ENCODE data around the gene CDK14. TPM values are rescaled to one million over a fixed set of nuclear protein-coding genes. Genes with fewer than 3 reads are reported as not detected.

CDK14 gene
- total and polyA plus RNA-seq, 4 donors = 4.2 to 12.4 (median 7.4) TPM

DNA sequence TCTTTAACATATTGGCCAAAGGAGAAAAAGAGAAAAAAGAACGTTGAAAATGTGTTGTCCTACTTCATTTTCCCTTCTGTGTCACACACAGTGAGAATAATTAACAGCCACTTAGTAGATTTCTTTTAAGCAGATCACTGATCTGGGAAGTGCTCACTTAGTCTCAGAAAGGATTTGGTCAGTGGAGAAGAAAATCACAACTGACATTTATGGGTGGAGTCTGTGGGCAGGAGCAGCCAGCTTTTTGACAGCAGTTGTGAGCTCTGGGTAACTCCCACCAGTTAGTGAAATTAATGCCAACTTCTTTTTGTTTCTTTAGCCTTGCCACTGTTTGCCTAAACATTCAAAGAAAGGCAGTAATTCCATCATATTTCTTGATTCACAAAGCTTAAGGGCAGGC is 49.7 kb downstream of the CDK14 start:
- TF ChIP-seq, protein P1, sequence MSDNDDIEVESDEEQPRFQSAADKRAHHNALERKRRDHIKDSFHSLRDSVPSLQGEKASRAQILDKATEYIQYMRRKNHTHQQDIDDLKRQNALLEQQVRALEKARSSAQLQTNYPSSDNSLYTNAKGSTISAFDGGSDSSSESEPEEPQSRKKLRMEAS (IDR thresholded peaks at IDR 0.05) = no peak
- TF ChIP-seq, protein P2, sequence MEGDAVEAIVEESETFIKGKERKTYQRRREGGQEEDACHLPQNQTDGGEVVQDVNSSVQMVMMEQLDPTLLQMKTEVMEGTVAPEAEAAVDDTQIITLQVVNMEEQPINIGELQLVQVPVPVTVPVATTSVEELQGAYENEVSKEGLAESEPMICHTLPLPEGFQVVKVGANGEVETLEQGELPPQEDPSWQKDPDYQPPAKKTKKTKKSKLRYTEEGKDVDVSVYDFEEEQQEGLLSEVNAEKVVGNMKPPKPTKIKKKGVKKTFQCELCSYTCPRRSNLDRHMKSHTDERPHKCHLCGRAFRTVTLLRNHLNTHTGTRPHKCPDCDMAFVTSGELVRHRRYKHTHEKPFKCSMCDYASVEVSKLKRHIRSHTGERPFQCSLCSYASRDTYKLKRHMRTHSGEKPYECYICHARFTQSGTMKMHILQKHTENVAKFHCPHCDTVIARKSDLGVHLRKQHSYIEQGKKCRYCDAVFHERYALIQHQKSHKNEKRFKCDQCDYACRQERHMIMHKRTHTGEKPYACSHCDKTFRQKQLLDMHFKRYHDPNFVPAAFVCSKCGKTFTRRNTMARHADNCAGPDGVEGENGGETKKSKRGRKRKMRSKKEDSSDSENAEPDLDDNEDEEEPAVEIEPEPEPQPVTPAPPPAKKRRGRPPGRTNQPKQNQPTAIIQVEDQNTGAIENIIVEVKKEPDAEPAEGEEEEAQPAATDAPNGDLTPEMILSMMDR (IDR thresholded peaks at IDR 0.05; ENCODE audit: low read depth, low read length, missing input control) = no peak
- TF ChIP-seq, protein P3, sequence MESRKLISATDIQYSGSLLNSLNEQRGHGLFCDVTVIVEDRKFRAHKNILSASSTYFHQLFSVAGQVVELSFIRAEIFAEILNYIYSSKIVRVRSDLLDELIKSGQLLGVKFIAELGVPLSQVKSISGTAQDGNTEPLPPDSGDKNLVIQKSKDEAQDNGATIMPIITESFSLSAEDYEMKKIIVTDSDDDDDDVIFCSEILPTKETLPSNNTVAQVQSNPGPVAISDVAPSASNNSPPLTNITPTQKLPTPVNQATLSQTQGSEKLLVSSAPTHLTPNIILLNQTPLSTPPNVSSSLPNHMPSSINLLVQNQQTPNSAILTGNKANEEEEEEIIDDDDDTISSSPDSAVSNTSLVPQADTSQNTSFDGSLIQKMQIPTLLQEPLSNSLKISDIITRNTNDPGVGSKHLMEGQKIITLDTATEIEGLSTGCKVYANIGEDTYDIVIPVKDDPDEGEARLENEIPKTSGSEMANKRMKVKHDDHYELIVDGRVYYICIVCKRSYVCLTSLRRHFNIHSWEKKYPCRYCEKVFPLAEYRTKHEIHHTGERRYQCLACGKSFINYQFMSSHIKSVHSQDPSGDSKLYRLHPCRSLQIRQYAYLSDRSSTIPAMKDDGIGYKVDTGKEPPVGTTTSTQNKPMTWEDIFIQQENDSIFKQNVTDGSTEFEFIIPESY (IDR thresholded peaks at IDR 0.05) = no peak
- no peak for TF ChIP-seq JUND (IDR thresholded peaks at IDR 0.05)
- TF ChIP-seq, protein P4, sequence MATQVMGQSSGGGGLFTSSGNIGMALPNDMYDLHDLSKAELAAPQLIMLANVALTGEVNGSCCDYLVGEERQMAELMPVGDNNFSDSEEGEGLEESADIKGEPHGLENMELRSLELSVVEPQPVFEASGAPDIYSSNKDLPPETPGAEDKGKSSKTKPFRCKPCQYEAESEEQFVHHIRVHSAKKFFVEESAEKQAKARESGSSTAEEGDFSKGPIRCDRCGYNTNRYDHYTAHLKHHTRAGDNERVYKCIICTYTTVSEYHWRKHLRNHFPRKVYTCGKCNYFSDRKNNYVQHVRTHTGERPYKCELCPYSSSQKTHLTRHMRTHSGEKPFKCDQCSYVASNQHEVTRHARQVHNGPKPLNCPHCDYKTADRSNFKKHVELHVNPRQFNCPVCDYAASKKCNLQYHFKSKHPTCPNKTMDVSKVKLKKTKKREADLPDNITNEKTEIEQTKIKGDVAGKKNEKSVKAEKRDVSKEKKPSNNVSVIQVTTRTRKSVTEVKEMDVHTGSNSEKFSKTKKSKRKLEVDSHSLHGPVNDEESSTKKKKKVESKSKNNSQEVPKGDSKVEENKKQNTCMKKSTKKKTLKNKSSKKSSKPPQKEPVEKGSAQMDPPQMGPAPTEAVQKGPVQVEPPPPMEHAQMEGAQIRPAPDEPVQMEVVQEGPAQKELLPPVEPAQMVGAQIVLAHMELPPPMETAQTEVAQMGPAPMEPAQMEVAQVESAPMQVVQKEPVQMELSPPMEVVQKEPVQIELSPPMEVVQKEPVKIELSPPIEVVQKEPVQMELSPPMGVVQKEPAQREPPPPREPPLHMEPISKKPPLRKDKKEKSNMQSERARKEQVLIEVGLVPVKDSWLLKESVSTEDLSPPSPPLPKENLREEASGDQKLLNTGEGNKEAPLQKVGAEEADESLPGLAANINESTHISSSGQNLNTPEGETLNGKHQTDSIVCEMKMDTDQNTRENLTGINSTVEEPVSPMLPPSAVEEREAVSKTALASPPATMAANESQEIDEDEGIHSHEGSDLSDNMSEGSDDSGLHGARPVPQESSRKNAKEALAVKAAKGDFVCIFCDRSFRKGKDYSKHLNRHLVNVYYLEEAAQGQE (IDR thresholded peaks at IDR 0.05) = no peak
- no peak for TF ChIP-seq NR2F2 (IDR thresholded peaks at IDR 0.05)
- no peak for TF ChIP-seq FOXA2 (IDR thresholded peaks at IDR 0.05)
- TF ChIP-seq FOXA1 (IDR thresholded peaks at IDR 0.05) = no peak
- TF ChIP-seq RAD21 (IDR thresholded peaks at IDR 0.05) = no peak
- TF ChIP-seq TAF1 (conservative IDR thresholded peaks at IDR 0.05) = no peak
- TF ChIP-seq YY1 (IDR thresholded peaks at IDR 0.05) = no peak
- TF ChIP-seq HNF4G (IDR thresholded peaks at IDR 0.05) = no peak
- TF ChIP-seq EGR1 (IDR thresholded peaks at IDR 0.05; ENCODE audit: low read depth in 2 of 2) = no peak

DNA sequence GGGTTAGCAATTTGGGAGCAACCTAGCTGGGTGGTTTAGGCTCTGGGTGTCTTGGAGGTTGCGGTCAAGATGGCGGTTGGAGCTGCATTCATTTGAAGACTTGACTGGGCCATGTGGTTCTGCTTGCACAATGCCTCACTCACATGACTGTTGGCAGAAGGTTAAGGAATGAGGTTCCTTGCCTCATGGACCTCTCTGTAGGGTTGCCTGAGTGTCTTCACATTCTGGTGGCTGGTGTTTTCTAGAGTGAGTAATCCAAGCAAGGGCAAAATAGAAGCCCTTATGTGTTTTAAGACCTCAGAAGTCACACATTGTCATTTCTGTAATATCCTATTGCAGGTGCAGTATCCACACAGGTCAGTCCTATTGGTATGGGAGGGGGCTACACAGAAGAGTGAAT is 52.0 kb downstream of the CDK14 start:
- Histone ChIP-seq H3K4me1 (ENCODE audit: control insufficient read depth in 4 of 4, insufficient read depth in 4 of 4, low read length in 3 of 4) (no peaks in the 10 kb centered on the region), H3K27ac (ENCODE audit: low read depth in 1 of 2, low read length in 2 of 2) (no peak overlapping the region), H3K36me3 (ENCODE audit: control insufficient read depth in 4 of 4, insufficient read depth in 3 of 4, low read depth in 1 of 4, low read length in 3 of 4) (no peaks in the 10 kb centered on the region), H3K27me3 (ENCODE audit: control insufficient read depth in 4 of 4, insufficient read depth in 4 of 4, low read length in 3 of 4) (no peaks in the 10 kb centered on the region), H3K9ac (ENCODE audit: low read depth in 1 of 2, low read length in 2 of 2) (no peak overlapping the region), H3K4me3 (ENCODE audit: low read depth in 1 of 3, low read length in 3 of 3) (no peak overlapping the region), H3K9me3 (ENCODE audit: control insufficient read depth in 4 of 4, low read length in 3 of 4) (no peaks in the 10 kb centered on the region)
- no peak for DNase-seq (ENCODE audit: low spot score)
- WGBS = over 99% methylated on average over 2 of the region's 2 CpGs
- TF ChIP-seq RAD21 (IDR thresholded peaks at IDR 0.05) = no peak
- no peak for TF ChIP-seq RXRA (IDR thresholded peaks at IDR 0.05)
- no peak for TF ChIP-seq FOXA1 (IDR thresholded peaks at IDR 0.05)
- TF ChIP-seq YY1 (IDR thresholded peaks at IDR 0.05) = no peak
- no peak for TF ChIP-seq NR2F2 (IDR thresholded peaks at IDR 0.05)
- TF ChIP-seq, protein P4 (IDR thresholded peaks at IDR 0.05) = no peak
- TF ChIP-seq EGR1 (IDR thresholded peaks at IDR 0.05; ENCODE audit: low read depth in 2 of 2) = no peak
- no peak for TF ChIP-seq FOXA2 (IDR thresholded peaks at IDR 0.05)
- TF ChIP-seq, protein P1 (IDR thresholded peaks at IDR 0.05) = no peak
- no peak for TF ChIP-seq SP1 (IDR thresholded peaks at IDR 0.05)
- no peak for TF ChIP-seq JUND (IDR thresholded peaks at IDR 0.05)
- TF ChIP-seq TAF1 (conservative IDR thresholded peaks at IDR 0.05) = no peak

More for the DNA sequence above, 49.7 kb downstream of the CDK14 start:
- no peak overlapping the region for H3K9ac ChIP-seq (ENCODE audit: low read depth in 1 of 2, low read length in 2 of 2)
- no peaks in the 10 kb centered on the region for H3K36me3 ChIP-seq (ENCODE audit: control insufficient read depth in 4 of 4, insufficient read depth in 3 of 4, low read depth in 1 of 4, low read length in 3 of 4)
- 72% methylated on average over 1 of the region's 1 CpG for WGBS
- no peak overlapping the region for H3K4me3 ChIP-seq (ENCODE audit: low read depth in 1 of 3, low read length in 3 of 3)
- no peaks in the 10 kb centered on the region for H3K9me3 ChIP-seq (ENCODE audit: control insufficient read depth in 4 of 4, low read length in 3 of 4)
- no peak for DNase-seq (ENCODE audit: low spot score)
- H3K27me3 ChIP-seq (ENCODE audit: control insufficient read depth in 4 of 4, insufficient read depth in 4 of 4, low read length in 3 of 4) = no peaks in the 10 kb centered on the region
- H3K4me1 ChIP-seq (ENCODE audit: control insufficient read depth in 4 of 4, insufficient read depth in 4 of 4, low read length in 3 of 4) = no peaks in the 10 kb centered on the region
- no peak overlapping the region for H3K27ac ChIP-seq (ENCODE audit: low read depth in 1 of 2, low read length in 2 of 2)
